GM21576 (cell line): Measurements from ENCODE around the gene CARNS1.

Experiments
- ATAC-seq: cut with Tn5 transposase; IDR thresholded peaks from one replicate; pipeline ENCODE4 v1.9.1; 2021; ENCODE audit warnings: mild to moderate bottlenecking, moderate library complexity; ENCODE audit not compliant: unreplicated experiment

Gene CARNS1

DNA sequence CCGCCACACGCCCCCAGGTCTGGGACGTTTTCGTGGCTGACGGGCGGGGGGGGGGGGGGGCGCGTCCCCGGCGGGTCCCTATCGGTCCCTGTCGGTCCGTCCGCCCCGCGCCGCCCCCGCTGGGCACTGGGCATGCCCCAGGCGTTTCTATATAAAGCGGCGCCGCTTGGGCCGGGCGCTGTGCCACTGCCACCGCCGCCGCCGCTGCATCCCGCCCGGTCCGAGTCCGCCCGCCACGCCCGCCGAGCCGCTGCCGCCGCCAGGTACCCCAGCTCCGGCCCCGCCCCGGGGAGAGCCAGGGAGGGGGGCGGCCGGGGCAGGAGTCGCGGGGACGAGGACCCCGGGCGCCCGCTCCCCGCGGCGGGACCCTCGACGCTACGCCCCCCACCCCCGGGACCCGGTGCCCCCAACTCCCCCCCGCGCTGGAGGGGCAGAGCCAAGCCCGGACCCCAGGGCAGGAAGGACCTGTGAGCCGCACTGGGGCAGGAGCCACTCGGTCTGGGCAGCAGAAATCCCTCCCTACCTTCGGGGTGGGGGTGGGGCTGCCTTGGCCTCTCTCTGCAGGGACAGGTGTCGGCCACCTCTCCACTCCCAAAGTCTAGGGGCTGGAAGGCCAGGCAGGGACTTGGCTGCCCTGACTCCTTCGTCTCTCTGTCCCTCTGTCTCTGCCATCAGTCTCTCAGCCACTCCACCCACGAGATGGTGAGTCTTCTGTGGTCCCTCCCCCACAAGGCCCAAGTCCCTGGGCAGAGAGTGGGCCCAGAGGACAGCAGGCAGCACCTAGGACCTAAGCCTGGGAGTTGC, at the start of gene CARNS1:
Gene CARNS1 (plus strand): TSS at position 178 of the 804 bp plus-strand sequence. CDS start 522 bp downstream, at position 700.
- no peak for ATAC-seq

- ATAC-seq, result no peak
Observed at GRCh38 chr11:67365736-67366444, 49.6 kb upstream of the CARNS1 start.

- no peak for ATAC-seq
Observed at GRCh38 chr11:67366546-67366945, 48.9 kb upstream of the CARNS1 start.

DNA sequence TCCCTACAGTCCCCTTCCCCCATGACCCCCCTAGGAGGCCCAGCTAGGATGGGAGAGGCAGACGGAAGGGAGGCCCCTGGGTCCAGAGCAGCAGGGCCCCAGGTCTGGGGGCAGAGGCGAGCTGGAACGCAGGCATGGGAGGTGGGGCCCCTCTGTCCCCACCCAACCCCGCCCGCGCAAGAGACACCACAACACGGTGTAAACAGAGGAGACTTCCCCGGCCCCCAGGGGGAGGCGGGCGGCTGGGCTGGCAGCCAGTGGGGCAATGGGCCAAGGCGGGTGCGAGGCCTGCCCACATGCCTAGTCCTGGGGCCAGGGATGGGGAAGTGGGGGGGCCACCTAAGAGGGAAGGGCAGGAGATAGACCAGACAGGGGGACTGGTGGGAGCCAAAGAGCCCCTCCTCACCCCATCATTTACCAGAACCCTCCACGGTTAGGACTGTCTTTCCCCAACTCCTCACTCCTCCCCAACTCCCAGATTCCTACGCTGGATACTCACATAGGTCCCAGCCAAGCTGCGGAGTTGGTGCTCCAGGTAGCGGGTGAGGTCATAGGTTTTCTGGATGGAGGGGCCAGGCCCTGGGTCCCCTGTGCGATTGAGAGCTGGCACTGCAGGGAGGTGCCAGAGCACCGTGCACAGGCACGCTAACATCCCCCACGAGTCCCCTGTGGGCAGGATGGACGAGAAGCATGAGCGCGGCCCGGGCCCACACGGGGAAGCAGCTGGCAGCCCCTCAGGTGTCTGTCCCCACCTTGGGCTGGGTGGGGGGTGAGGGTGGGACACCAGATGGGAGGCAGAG, 48.3 kb upstream of the CARNS1 start:
- ATAC-seq, result no peak

- ATAC-seq, result no peak
Observed at GRCh38 chr11:67367761-67368227, 47.7 kb upstream of the CARNS1 start.

- no peak for ATAC-seq
Observed at GRCh38 chr11:67368621-67369020, 46.9 kb upstream of the CARNS1 start.

- no peak for ATAC-seq
Observed at GRCh38 chr11:67369275-67369674, 46.2 kb upstream of the CARNS1 start.

DNA sequence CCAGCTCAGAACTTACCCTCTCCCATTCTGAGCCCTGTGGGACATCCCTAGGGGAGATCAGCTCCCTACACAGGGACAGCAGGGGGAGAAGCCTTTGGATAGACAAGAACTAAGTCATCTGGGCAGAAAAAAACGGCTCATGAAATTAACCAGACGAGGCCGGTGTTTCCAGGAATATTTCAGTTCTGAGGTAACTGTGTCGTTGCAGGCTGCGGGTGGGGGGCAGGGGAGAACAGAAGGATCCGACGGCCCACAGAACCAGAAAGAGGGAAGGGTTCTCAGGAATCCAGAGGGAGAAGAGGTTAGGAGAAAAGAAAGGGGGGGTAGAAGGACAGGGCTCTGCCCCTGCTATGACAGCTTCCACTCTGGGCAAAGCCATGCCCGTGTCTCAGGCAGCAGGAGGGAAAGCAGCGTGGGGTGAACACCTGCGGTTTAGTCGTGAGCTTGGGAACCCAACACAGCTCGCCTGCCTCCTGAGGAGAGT, 45.6 kb upstream of the CARNS1 start:
- ATAC-seq, result no peak

DNA sequence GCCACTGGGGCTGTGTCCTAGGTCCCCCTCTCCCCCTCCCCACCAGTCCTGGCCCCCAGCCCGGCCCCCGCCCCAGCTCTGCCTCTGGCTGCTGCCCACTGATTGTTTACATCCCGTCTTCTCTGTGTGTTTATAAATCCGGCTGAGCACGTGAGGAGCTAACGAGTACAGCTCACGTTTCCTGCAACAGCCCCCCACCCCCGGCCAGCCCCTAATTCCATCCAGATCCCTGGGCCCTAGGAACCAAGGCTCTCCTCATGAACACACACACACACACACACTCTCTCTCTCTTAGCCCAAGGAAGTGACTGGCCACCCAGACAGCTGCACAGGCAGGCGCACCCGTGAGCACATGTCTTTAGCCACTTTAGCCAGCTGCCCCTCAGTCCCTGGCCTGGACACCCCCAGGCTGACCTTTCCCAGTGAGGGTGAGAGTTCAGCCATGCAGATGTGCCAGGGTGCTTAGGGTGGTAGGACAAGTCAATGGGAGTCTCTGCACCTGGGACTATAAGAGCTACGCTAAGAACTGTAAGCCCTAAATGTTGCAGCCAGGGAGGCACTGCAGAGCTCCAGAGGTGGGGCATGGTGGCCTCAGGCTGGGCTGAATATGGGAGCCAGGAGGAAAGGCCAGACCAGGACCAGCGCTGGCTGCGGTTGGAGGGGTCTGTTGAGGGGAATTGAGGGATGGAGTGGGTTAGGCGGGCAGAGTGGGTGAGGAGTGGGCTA, 45.0 kb upstream of the CARNS1 start:
- ATAC-seq, result no peak

GRCh38 chr11:67371189-67371910, 44.1 kb upstream of the CARNS1 start:
- no peak for ATAC-seq

DNA sequence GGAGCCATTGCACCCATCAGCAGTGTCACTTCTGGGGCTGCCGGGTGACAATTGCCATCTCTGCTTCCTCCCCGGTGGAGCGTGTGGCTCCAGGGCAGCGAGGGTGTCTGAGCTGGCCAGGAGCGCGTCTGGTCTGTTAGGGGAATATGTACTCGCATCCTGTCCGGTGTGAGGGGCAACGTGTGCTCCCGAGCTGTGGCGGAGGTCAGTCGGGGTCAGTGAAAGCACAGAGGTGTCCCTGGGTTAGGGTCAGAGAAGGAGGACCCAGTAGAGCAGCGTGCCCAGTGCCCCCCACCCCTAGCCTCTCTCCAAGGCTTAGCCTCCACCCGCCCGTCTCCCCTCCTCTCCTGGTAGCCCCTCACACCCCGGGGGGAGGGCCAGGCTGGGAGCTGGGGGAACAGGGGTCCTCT, 43.6 kb upstream of the CARNS1 start:
- no peak for ATAC-seq

- ATAC-seq, result no peak
Observed at GRCh38 chr11:67372321-67372992, 43.0 kb upstream of the CARNS1 start.

- ATAC-seq, result no peak
Observed at GRCh38 chr11:67372993-67373647, 42.4 kb upstream of the CARNS1 start, which contains the start of gene CLCF1. Gene CLCF1, minus strand, starts transcription at chr11:67373598. Its CDS starts 59 bp downstream, at chr11:67373539.

GRCh38 chr11:67373648-67374570, 41.6 kb upstream of the CARNS1 start:
- no peak for ATAC-seq

- no peak for ATAC-seq
Observed at GRCh38 chr11:67374571-67375281, 40.8 kb upstream of the CARNS1 start.

DNA sequence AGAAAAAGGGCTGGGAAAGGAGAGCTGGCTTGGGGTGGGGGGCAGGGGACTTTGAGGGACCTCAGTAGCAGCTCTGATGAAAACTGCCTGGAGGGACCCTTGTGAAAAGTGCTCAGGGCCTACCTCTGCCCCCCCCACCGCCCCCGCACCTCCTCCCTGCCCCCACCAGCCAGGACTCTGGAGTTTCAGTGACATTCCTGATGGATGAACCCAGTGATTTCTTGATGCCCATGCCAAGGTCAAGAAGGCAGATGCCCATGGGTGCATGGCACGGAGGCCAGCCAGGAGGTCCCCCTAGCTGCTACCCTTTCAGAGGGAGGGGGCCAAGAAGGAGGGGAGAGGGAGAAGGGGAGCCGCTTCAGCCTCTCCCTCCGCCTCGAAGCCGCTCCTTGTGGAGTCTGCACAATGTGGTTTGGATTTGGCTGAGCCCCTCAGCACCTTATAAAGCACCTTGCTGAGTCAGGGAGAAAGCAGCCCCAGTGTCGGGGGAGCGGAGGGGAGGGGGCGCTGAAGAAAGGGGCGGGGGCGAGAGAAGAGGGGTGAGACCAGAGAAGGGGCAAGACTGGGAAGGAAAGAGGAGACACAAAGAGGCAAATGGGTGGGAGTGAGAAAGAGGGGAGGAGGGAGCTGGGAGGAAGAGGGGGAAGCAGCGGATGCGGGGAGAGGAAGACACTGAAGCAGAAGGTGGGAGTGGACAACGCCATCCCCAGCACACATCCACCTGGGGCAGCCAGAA, 40.0 kb upstream of the CARNS1 start:
- ATAC-seq, result no peak
